Stomach (tissue), 4 donors: ENCODE results near the gene KRTAP5-10.
"Not testable (repeated sequence)": the region's sequence is repeated elsewhere in the genome, so short reads cannot be mapped to it uniquely, and the experiment has no call there.

ENCODE experiments used
- EP300 ChIP-seq: sonication (generic); formaldehyde crosslinking; IDR thresholded peaks from one replicate; pipeline ENCODE4 v1.6.1; 2017; ENCODE audit warnings: antibody characterized with exemption
- POLR2A ChIP-seq, 4 donors: fragments of 450-650 bp; IDR thresholded peaks; one replicate each; pipeline ENCODE4 v1.6.1; 2016; ENCODE audit warnings: antibody characterized with exemption in 4 of 4, control low read depth in 2 of 4, mild to moderate bottlenecking in 1 of 4, moderate library complexity in 1 of 4
- TF ChIP-seq, protein P1 (sequence below), 7 experiments: fragments of 450-650 bp in 4 of 7; fragments of 200-600 bp in 3 of 7; sonication (generic) in 3 of 7; IDR thresholded peaks; one replicate each; pipeline ENCODE4 v1.5.1; 2016 to 2019; ENCODE audit warnings: antibody characterized with exemption in 7 of 7, control low read depth in 2 of 7, mild to moderate bottlenecking in 1 of 7

DNA sequence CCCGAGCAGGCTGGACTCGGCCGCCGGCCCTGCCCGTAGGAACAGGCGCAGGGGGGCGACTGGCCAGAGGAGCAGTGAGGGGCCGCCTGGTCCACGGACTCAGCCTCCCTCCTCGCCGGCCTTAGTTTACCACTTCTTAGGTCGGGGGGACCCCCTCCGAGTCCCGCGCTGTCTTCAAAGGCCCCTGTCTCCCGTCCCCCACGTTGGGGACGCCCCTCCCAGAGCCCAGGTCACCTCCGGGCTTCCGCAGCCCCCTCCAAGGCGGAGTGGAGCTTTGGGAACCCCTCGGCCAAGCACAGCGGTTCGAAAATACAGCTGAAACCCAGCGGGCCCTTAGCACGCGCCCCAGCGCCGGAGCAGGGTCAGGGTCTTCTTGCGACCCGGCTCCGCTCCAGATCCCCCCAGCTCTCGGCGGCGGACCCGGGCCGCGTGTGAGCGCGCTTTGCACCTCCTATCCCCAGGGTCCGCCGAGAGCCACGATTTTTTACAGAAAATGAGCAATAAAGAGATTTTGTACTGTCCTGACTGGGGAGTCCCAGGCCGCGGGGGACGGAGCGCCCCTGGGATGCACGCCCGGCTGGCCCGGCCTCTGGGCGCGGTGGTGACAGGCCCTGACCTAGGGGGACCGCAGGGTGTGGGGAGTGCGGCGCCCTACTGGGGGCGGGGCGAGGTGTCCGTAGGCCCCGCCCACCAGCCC is 42.3 kb downstream of the KRTAP5-10 start:
- TF ChIP-seq, protein P1, sequence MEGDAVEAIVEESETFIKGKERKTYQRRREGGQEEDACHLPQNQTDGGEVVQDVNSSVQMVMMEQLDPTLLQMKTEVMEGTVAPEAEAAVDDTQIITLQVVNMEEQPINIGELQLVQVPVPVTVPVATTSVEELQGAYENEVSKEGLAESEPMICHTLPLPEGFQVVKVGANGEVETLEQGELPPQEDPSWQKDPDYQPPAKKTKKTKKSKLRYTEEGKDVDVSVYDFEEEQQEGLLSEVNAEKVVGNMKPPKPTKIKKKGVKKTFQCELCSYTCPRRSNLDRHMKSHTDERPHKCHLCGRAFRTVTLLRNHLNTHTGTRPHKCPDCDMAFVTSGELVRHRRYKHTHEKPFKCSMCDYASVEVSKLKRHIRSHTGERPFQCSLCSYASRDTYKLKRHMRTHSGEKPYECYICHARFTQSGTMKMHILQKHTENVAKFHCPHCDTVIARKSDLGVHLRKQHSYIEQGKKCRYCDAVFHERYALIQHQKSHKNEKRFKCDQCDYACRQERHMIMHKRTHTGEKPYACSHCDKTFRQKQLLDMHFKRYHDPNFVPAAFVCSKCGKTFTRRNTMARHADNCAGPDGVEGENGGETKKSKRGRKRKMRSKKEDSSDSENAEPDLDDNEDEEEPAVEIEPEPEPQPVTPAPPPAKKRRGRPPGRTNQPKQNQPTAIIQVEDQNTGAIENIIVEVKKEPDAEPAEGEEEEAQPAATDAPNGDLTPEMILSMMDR (IDR thresholded peaks at IDR 0.05) = not testable (repeated sequence)
- TF ChIP-seq EP300; POLR2A (IDR thresholded peaks at IDR 0.05): not testable (repeated sequence)
